ENCODE data around the gene TLE6.

TLE6 gene

GRCh38 chr19:3020321-3020960, 43.1 kb downstream of the TLE6 start:
- Histone ChIP-seq H3K9me3 (ENCODE audit: severe bottlenecking) (no peaks in the 10 kb centered on the region), H3K4me3 (ENCODE audit: low read depth, low read length) (no peak overlapping the region), H3K36me3 (no peaks in the 10 kb centered on the region), H3K27ac (no peak overlapping the region), H3K27me3 (ENCODE audit: insufficient read depth, low read depth, severe bottlenecking) (no peaks in the 10 kb centered on the region)
- no peak for DNase-seq
- TF ChIP-seq CTCF (IDR thresholded peaks at IDR 0.05; ENCODE audit: low read depth, low read length): no peak

DNA sequence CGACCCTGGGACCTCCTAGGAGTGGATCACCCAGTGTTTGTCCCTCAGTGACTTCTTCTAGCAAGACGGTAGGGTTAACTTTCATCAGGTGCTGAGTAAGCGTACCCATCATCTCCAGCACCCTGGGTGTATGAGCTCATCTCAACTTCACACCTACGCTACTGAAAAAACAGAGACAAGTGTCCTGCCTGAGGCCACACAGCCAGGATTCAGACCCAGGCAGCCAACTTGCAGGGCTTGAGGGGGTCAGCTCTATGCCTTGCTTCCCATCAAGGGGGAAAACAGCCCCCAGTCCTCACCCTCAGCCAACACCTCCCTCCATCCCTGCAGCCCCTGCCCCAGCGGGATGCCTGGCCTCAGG, 47.1 kb downstream of the TLE6 start:
- H3K27me3 ChIP-seq (ENCODE audit: insufficient read depth, low read depth, severe bottlenecking): no peaks in the 10 kb centered on the region
- no peak for DNase-seq
- H3K4me3 ChIP-seq (ENCODE audit: low read depth, low read length): peak overlapping the region; percentile 41
- no peaks in the 10 kb centered on the region for H3K9me3 ChIP-seq (ENCODE audit: severe bottlenecking)
- no peaks in the 10 kb centered on the region for H3K36me3 ChIP-seq
- no peak for TF ChIP-seq CTCF (IDR thresholded peaks at IDR 0.05; ENCODE audit: low read depth, low read length)
- H3K27ac ChIP-seq: peak overlapping the region; percentile 90

DNA sequence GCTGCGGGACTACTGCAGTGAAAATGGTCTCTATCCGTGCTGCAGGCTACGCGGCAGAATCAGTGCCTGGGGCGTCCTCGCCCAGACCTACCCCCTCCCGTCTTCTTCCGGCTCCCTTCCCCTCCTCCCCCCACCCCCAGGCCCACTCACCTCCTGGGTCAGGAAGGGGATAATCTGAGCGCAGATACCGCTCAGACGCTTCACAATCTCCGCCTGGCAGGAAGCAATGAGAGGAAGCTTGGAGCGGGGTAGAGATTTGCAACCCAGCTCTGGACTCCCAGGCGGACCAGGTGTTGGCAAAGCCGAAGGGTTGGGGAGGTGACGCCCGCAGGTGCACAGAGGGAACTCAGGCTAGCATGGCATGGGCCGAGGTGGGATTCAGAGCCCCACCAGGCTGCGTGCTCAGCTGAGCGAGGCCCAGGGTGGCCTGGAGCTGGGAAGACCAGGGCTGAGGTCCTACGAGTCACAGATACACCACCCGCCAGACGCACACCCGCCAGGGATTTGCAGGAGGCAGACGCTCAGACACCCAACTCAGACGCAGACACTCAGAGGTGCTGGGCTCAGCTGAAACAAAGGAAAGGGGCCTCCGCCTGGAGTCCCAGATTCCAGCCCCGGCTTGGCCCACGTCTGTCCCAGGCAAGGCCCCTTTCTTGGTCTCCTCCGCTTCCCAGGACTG, 47.6 kb downstream of the TLE6 start:
- Histone ChIP-seq H3K36me3 (no peaks in the 10 kb centered on the region), H3K9me3 (ENCODE audit: severe bottlenecking) (no peaks in the 10 kb centered on the region), H3K27ac (peak overlapping the region; percentile 90), H3K27me3 (ENCODE audit: insufficient read depth, low read depth, severe bottlenecking) (no peaks in the 10 kb centered on the region), H3K4me3 (ENCODE audit: low read depth, low read length) (peak overlapping the region; percentile 41)
- TF ChIP-seq CTCF (IDR thresholded peaks at IDR 0.05; ENCODE audit: low read depth, low read length): no peak
- DNase-seq: peak; percentile 74

GRCh38 chr19:3025549-3025886, 48.2 kb downstream of the TLE6 start:
- no peaks in the 10 kb centered on the region for H3K9me3 ChIP-seq (ENCODE audit: severe bottlenecking)
- H3K27me3 ChIP-seq (ENCODE audit: insufficient read depth, low read depth, severe bottlenecking): no peaks in the 10 kb centered on the region
- no peaks in the 10 kb centered on the region for H3K36me3 ChIP-seq
- TF ChIP-seq CTCF (IDR thresholded peaks at IDR 0.05; ENCODE audit: low read depth, low read length): no peak
- DNase-seq: no peak
- peak overlapping the region; percentile 41 for H3K4me3 ChIP-seq (ENCODE audit: low read depth, low read length)
- H3K27ac ChIP-seq: peak overlapping the region; percentile 90

GRCh38 chr19:3026768-3027167, 49.4 kb downstream of the TLE6 start:
- no peak for TF ChIP-seq CTCF (IDR thresholded peaks at IDR 0.05; ENCODE audit: low read depth, low read length)
- no peak overlapping the region for H3K4me3 ChIP-seq (ENCODE audit: low read depth, low read length)
- no peak overlapping the region for H3K27ac ChIP-seq
- H3K36me3 ChIP-seq: no peaks in the 10 kb centered on the region
- no peaks in the 10 kb centered on the region for H3K27me3 ChIP-seq (ENCODE audit: insufficient read depth, low read depth, severe bottlenecking)
- DNase-seq: no peak
- H3K9me3 ChIP-seq (ENCODE audit: severe bottlenecking): no peaks in the 10 kb centered on the region

- TF ChIP-seq CTCF (IDR thresholded peaks at IDR 0.05; ENCODE audit: low read depth, low read length): no peak
- no peak for DNase-seq
- H3K4me3 ChIP-seq (ENCODE audit: low read depth, low read length): no peak overlapping the region
- no peaks in the 10 kb centered on the region for H3K27me3 ChIP-seq (ENCODE audit: insufficient read depth, low read depth, severe bottlenecking)
- no peaks in the 10 kb centered on the region for H3K9me3 ChIP-seq (ENCODE audit: severe bottlenecking)
- H3K27ac ChIP-seq: no peak overlapping the region
- no peaks in the 10 kb centered on the region for H3K36me3 ChIP-seq
These were observed 49.9 kb downstream of the TLE6 start for GRCh38 chr19:3027292-3027691.
